Activated CD4-positive, CD25-positive, alpha-beta regulatory T cell treated with anti-CD3 and anti-CD28 coated beads, Interleukin-2, amount 50 U/mL, for 16 hours (primary cell): ENCODE results near the gene DST.

Experiments used
- DNase-seq: peaks from one replicate; pipeline ENCODE4 v3.0.0-alpha.2; 2020; ENCODE audit warnings: low read depth, low spot score

The DST gene

GRCh38 chr6:56624046-56624727, 18.5 kb downstream of the DST start:
- DNase-seq: no peak

GRCh38 chr6:56620229-56620868, 22.3 kb downstream of the DST start:
- no peak for DNase-seq

- DNase-seq: no peak
Observed at GRCh38 chr6:56618050-56618449, 24.6 kb downstream of the DST start.

- no peak for DNase-seq
Observed at GRCh38 chr6:56616967-56617366, 25.7 kb downstream of the DST start.

GRCh38 chr6:56613247-56613851, 29.3 kb downstream of the DST start:
- no peak for DNase-seq

GRCh38 chr6:56608332-56608731, 34.4 kb downstream of the DST start:
- DNase-seq: no peak

- DNase-seq: no peak
Observed at GRCh38 chr6:56607111-56607752, 35.5 kb downstream of the DST start.

- DNase-seq: no peak
Observed at GRCh38 chr6:56605435-56605834, 37.3 kb downstream of the DST start.

GRCh38 chr6:56604186-56604585, 38.5 kb downstream of the DST start:
- no peak for DNase-seq

GRCh38 chr6:56601390-56601789, 41.3 kb downstream of the DST start:
- no peak for DNase-seq

GRCh38 chr6:56595490-56596122, 47.1 kb downstream of the DST start:
- DNase-seq: no peak

GRCh38 chr6:56594699-56595098, 48.0 kb downstream of the DST start:
- no peak for DNase-seq

- no peak for DNase-seq
Observed at GRCh38 chr6:56593801-56594318, 48.8 kb downstream of the DST start.

- no peak for DNase-seq
Observed at GRCh38 chr6:56582236-56582635, 60.5 kb downstream of the DST start.

GRCh38 chr6:56581296-56581925, 61.3 kb downstream of the DST start:
- no peak for DNase-seq

GRCh38 chr6:56580271-56580670, 62.4 kb downstream of the DST start:
- DNase-seq: no peak

- no peak for DNase-seq
Observed at GRCh38 chr6:56579155-56579851, 63.4 kb downstream of the DST start.

GRCh38 chr6:56575736-56576135, 67.0 kb downstream of the DST start:
- no peak for DNase-seq

GRCh38 chr6:56574292-56574691, 68.4 kb downstream of the DST start:
- DNase-seq: no peak

GRCh38 chr6:56573624-56574023, 69.1 kb downstream of the DST start:
- no peak for DNase-seq
